ENCODE measurements around the gene ZNF205.

Gene ZNF205

GRCh38 chr16:3101018-3101840 lies 11.2 kb upstream of the ZNF205 start:
- DNase-seq (ENCODE audit: low spot score), result peak; percentile 64

- DNase-seq (ENCODE audit: low spot score), result peak; percentile 66
Observed at GRCh38 chr16:3101841-3102470, 10.4 kb upstream of the ZNF205 start.

GRCh38 chr16:3106205-3106928 lies 6.0 kb upstream of the ZNF205 start:
- DNase-seq (ENCODE audit: low spot score), result peak; percentile 97

GRCh38 chr16:3112881-3113574 lies 642 bp downstream of the ZNF205 start:
- DNase-seq (ENCODE audit: low spot score), result no peak

GRCh38 chr16:3113765-3114479 lies 1.5 kb downstream of the ZNF205 start:
- peak; percentile 43 for DNase-seq (ENCODE audit: low spot score)

- peak; percentile 35 for DNase-seq (ENCODE audit: low spot score)
Observed at GRCh38 chr16:3115003-3115402, 2.6 kb downstream of the ZNF205 start.

GRCh38 chr16:3115561-3115960 lies 3.2 kb downstream of the ZNF205 start:
- DNase-seq (ENCODE audit: low spot score), result peak; percentile 46

- no peak for DNase-seq (ENCODE audit: low spot score)
Observed at GRCh38 chr16:3118204-3118790, 5.9 kb downstream of the ZNF205 start.

- DNase-seq (ENCODE audit: low spot score), result no peak
Observed at GRCh38 chr16:3118846-3119245, 6.5 kb downstream of the ZNF205 start.

- no peak for DNase-seq (ENCODE audit: low spot score)
Observed at GRCh38 chr16:3119286-3119685, 6.9 kb downstream of the ZNF205 start.

GRCh38 chr16:3119701-3120408 lies 7.5 kb downstream of the ZNF205 start:
- no peak for DNase-seq (ENCODE audit: low spot score)

GRCh38 chr16:3120435-3120834 lies 8.0 kb downstream of the ZNF205 start:
- DNase-seq (ENCODE audit: low spot score), result no peak

GRCh38 chr16:3121851-3122467 lies 9.6 kb downstream of the ZNF205 start:
- DNase-seq (ENCODE audit: low spot score), result no peak

- no peak for DNase-seq (ENCODE audit: low spot score)
Observed at GRCh38 chr16:3122926-3123570, 10.7 kb downstream of the ZNF205 start.

- DNase-seq (ENCODE audit: low spot score), result peak; percentile 99
Observed at GRCh38 chr16:3123986-3124886, 11.8 kb downstream of the ZNF205 start.

- DNase-seq (ENCODE audit: low spot score), result no peak
Observed at GRCh38 chr16:3127745-3128144, 15.4 kb downstream of the ZNF205 start.

GRCh38 chr16:3129137-3130131 lies 17.0 kb downstream of the ZNF205 start:
- peak; percentile 75 for DNase-seq (ENCODE audit: low spot score)

All from ecto neural progenitor cell (in vitro differentiated cells).